H1 (cell line): ENCODE measurements around the gene CDC45. TPM values are rescaled to one million over a fixed set of nuclear protein-coding genes. Genes with fewer than 3 reads are reported as not detected.

ENCODE experiments used
- CTCF ChIA-PET: fragments of 300-600 bp; sonication (Branson Sonifier 250); formaldehyde crosslinking; loops from one replicate; lab custom pipeline; 2021; ENCODE audit not compliant: partially characterized antibody; lab: Charles Lee
- POLR2A ChIA-PET: fragments of 300-600 bp; sonication (Branson Sonifier 250); formaldehyde crosslinking; loops from one replicate; lab custom pipeline; 2021; ENCODE audit warnings: inconsistent platforms; ENCODE audit not compliant: partially characterized antibody; lab: Charles Lee
- DNase-seq, 2 experiments: peaks; one replicate each; pipeline versions ENCODE4 v3.0.0 to v3.0.0-alpha.2; 2010 to 2022; ENCODE audit warnings: low spot score in 2 of 2, low read depth in 1 of 2, mixed read lengths in 1 of 2
- FAIRE-seq: peaks from 2 replicates; lab custom pipeline; 2011; peaks lifted over from hg19 to GRCh38; lab: Jason Lieb, UNC
- H2AFZ ChIP-seq: 2 replicates; pipeline ENCODE4 v1.8.1; 2012; ENCODE audit warnings: low read length, inconsistent platforms
- H2AK5ac ChIP-seq: 2 replicates; pipeline ENCODE4 v1.6.1; 2013; ENCODE audit warnings: low read depth, low read length
- H2BK120ac ChIP-seq: replicated peaks from 2 replicates; pipeline ENCODE3; 2013; ENCODE audit warnings: low read depth, low read length, inconsistent platforms
- H2BK12ac ChIP-seq: 2 replicates; pipeline ENCODE4 v1.6.1; 2013; ENCODE audit warnings: low read depth, low read length
- H2BK15ac ChIP-seq: 2 replicates; pipeline ENCODE4 v1.6.1; 2013; ENCODE audit warnings: low read length
- H2BK20ac ChIP-seq: 2 replicates; pipeline ENCODE4 v1.6.1; 2013; ENCODE audit warnings: low read length
- H2BK5ac ChIP-seq: 2 replicates; pipeline ENCODE4 v1.6.1; 2013; ENCODE audit warnings: low read depth, low read length
- H3K14ac ChIP-seq: 2 replicates; pipeline ENCODE4 v1.6.1; 2013; ENCODE audit warnings: inconsistent platforms; ENCODE audit not compliant: insufficient read length
- H3K18ac ChIP-seq: 2 replicates; pipeline ENCODE4 v1.6.1; 2013; ENCODE audit warnings: low read length; ENCODE audit errors: extremely low read depth
- H3K23ac ChIP-seq: 2 replicates; pipeline ENCODE4 v1.6.1; 2013; ENCODE audit warnings: inconsistent platforms; ENCODE audit not compliant: insufficient read length
- H3K23me2 ChIP-seq: 2 replicates; pipeline ENCODE4 v1.6.1; 2013; ENCODE audit warnings: low read depth, low read length
- H3K27ac ChIP-seq: 2 replicates; pipeline ENCODE4 v1.6.1; 2011; ENCODE audit warnings: low read depth, low read length, inconsistent platforms
- H3K27me3 ChIP-seq, 4 experiments: replicated peaks in 1 of 4; 1 replicate in 1 of 4; 2 replicates in 3 of 4; pipeline versions ENCODE4 v1.6.1 to v1.8.1; 2011 to 2013; ENCODE audit warnings: low read length in 3 of 4, mild to moderate bottlenecking in 3 of 4, inconsistent platforms in 2 of 4, mixed read lengths in 2 of 4, moderate library complexity in 1 of 4; ENCODE audit not compliant: control insufficient read depth in 3 of 4, insufficient read depth in 3 of 4; ENCODE audit errors: extremely low read depth in 1 of 4
- H3K36me3 ChIP-seq, 4 experiments: 2 replicates each; pipeline versions ENCODE4 v1.6.1 to v1.8.1; 2011 to 2013; ENCODE audit warnings: mild to moderate bottlenecking in 4 of 4, low read length in 3 of 4, moderate library complexity in 2 of 4, control low read depth in 1 of 4, inconsistent platforms in 1 of 4; ENCODE audit not compliant: insufficient read depth in 4 of 4, control insufficient read depth in 2 of 4
- H3K4ac ChIP-seq: replicated peaks from 2 replicates; pipeline ENCODE3; 2013; ENCODE audit warnings: low read length, low read depth, mixed read lengths, inconsistent platforms; ENCODE audit not compliant: insufficient read length
- H3K4me1 ChIP-seq, 4 experiments: replicated peaks in 1 of 4; 1 replicate in 1 of 4; 2 replicates in 3 of 4; pipeline versions ENCODE4 v1.6.1 to v1.8.1; 2011 to 2013; ENCODE audit warnings: low read length in 3 of 4, inconsistent platforms in 2 of 4, mixed read lengths in 1 of 4; ENCODE audit not compliant: insufficient read depth in 4 of 4, control insufficient read depth in 3 of 4
- H3K4me2 ChIP-seq, 2 experiments: 2 replicates each; pipeline versions ENCODE4 v1.6.1 to v1.8.1; 2011 to 2013; ENCODE audit warnings: low read depth in 2 of 2, low read length in 2 of 2, control low read depth in 1 of 2, inconsistent platforms in 1 of 2, mild to moderate bottlenecking in 1 of 2; ENCODE audit not compliant: insufficient read depth in 1 of 2
- H3K4me3 ChIP-seq, 4 experiments: fragments of 200-600, 300-600 bp in 1 of 4; sonication (generic), shearing (Covaris generic), sonication (Bioruptor Twin) in 1 of 4; 2 replicates each; pipeline versions ENCODE4 v1.5.1 to v1.8.1; 2011 to 2016; ENCODE audit warnings: low read length in 4 of 4, low read depth in 3 of 4, control low read depth in 2 of 4, inconsistent platforms in 2 of 4, mild to moderate bottlenecking in 2 of 4, mixed read lengths in 1 of 4, moderate library complexity in 1 of 4; ENCODE audit not compliant: insufficient read depth in 2 of 4; ENCODE audit errors: extremely low read depth in 1 of 4
- H3K56ac ChIP-seq: replicated peaks from 2 replicates; pipeline ENCODE3; 2013; ENCODE audit warnings: low read depth, mild to moderate bottlenecking, mixed read lengths, low read length, inconsistent platforms; ENCODE audit not compliant: insufficient read length
- H3K79me1 ChIP-seq: 2 replicates; pipeline ENCODE4 v1.6.1; 2013; ENCODE audit warnings: low read depth, low read length, control low read depth
- H3K79me2 ChIP-seq, 2 experiments: 2 replicates each; pipeline versions ENCODE4 v1.6.1 to v1.8.1; 2012 to 2013; ENCODE audit warnings: low read length in 2 of 2, mild to moderate bottlenecking in 2 of 2, inconsistent platforms in 1 of 2; ENCODE audit not compliant: insufficient read depth in 2 of 2, control insufficient read depth in 1 of 2
- H3K9ac ChIP-seq, 4 experiments: replicated peaks in 1 of 4; 1 replicate in 1 of 4; 2 replicates in 3 of 4; pipeline versions ENCODE4 v1.6.1 to v1.8.1; 2011 to 2013; ENCODE audit warnings: low read depth in 3 of 4, low read length in 3 of 4, control low read depth in 2 of 4, mild to moderate bottlenecking in 2 of 4, moderate library complexity in 2 of 4, inconsistent platforms in 1 of 4; ENCODE audit errors: extremely low read depth in 1 of 4
- H3K9me3 ChIP-seq, 2 experiments: 2 replicates each; pipeline versions ENCODE4 v1.6.1 to v1.8.1; 2012 to 2013; ENCODE audit warnings: mild to moderate bottlenecking in 2 of 2, moderate library complexity in 2 of 2, control low read depth in 1 of 2, inconsistent platforms in 1 of 2, low read depth in 1 of 2, low read length in 1 of 2, mixed read lengths in 1 of 2; ENCODE audit not compliant: insufficient read depth in 2 of 2
- H4K20me1 ChIP-seq, 2 experiments: replicated peaks in 1 of 2; 2 replicates each; pipeline versions ENCODE3 to v1.8.1; 2011 to 2013; ENCODE audit warnings: inconsistent platforms in 2 of 2, low read length in 2 of 2, mild to moderate bottlenecking in 1 of 2; ENCODE audit not compliant: insufficient read depth in 2 of 2, control insufficient read depth in 1 of 2
- H4K5ac ChIP-seq: 2 replicates; pipeline ENCODE4 v1.6.1; 2013; ENCODE audit warnings: low read length, low read depth, mixed read lengths, inconsistent platforms; ENCODE audit not compliant: insufficient read length
- H4K8ac ChIP-seq: 2 replicates; pipeline ENCODE4 v1.8.0; 2013; ENCODE audit warnings: mild to moderate bottlenecking, moderate library complexity, low read length, inconsistent platforms; ENCODE audit not compliant: insufficient read depth; ENCODE audit errors: extremely low read depth
- H4K91ac ChIP-seq: replicated peaks from 2 replicates; pipeline ENCODE3; 2013; ENCODE audit warnings: low read length, mixed read lengths, inconsistent platforms; ENCODE audit not compliant: insufficient read length
- ASH2L ChIP-seq: fragments of 200-600, 300-600 bp; sonication (generic); IDR thresholded peaks from one replicate; pipeline ENCODE4 v1.7.1; 2017; ENCODE audit warnings: low read length
- BRCA1 ChIP-seq: IDR thresholded peaks from 2 replicates; pipeline ENCODE4 v1.6.1; 2012; ENCODE audit warnings: low read depth, low read length, improper control_type of control experiment
- E2F6 ChIP-seq: IDR thresholded peaks from 2 replicates; pipeline ENCODE4 v1.6.1; 2012; ENCODE audit warnings: inconsistent platforms
- EP300 ChIP-seq, 2 experiments: IDR thresholded peaks; 1 replicate in 1 of 2; 2 replicates in 1 of 2; pipeline ENCODE4 v1.6.1; 2011 to 2012; ENCODE audit warnings: low read depth in 2 of 2, low read length in 2 of 2, mild to moderate bottlenecking in 2 of 2, borderline replicate concordance in 1 of 2, inconsistent platforms in 1 of 2, moderate library complexity in 1 of 2
- EZH2 ChIP-seq: fragments of 200-600 bp; sonication (generic); IDR thresholded peaks from 2 replicates; pipeline ENCODE4 v1.7.1; 2012; ENCODE audit warnings: low read depth, mild to moderate bottlenecking, moderate library complexity, low read length, inconsistent platforms; ENCODE audit not compliant: severe bottlenecking
- KDM1A ChIP-seq: fragments of 200-600, 300-600 bp; sonication (generic); IDR thresholded peaks from 2 replicates; pipeline ENCODE4 v1.7.1; 2016; ENCODE audit warnings: mild to moderate bottlenecking, low read length, borderline replicate concordance
- NRF1 ChIP-seq: IDR thresholded peaks from 2 replicates; pipeline ENCODE4 v1.6.1; 2011; ENCODE audit warnings: mild to moderate bottlenecking, low read depth, low read length, improper control_type of control experiment
- POU5F1 ChIP-seq: IDR thresholded peaks from 2 replicates; pipeline ENCODE4 v1.6.1; 2011; ENCODE audit warnings: low read depth, mild to moderate bottlenecking, low read length, moderate library complexity
- SAP30 ChIP-seq: fragments of 300-600 bp; sonication (generic); IDR thresholded peaks from 2 replicates; pipeline ENCODE4 v1.7.1; 2012; ENCODE audit warnings: low read length, moderate library complexity, mild to moderate bottlenecking, inconsistent platforms; ENCODE audit not compliant: insufficient read depth, insufficient replicate concordance
- SIRT6 ChIP-seq: IDR thresholded peaks from one replicate; pipeline ENCODE4 v1.7.1; 2012; ENCODE audit warnings: low read length, inconsistent platforms
- TEAD4 ChIP-seq: IDR thresholded peaks from 2 replicates; pipeline ENCODE4 v1.6.1; 2012; ENCODE audit warnings: low read depth, low read length, inconsistent platforms, mixed read lengths
- YY1 ChIP-seq: IDR thresholded peaks from 2 replicates; pipeline ENCODE4 v1.6.1; 2011; ENCODE audit warnings: low read depth, mild to moderate bottlenecking, low read length
- ZNF274 ChIP-seq: IDR thresholded peaks from 2 replicates; pipeline ENCODE4 v1.7.0; 2012; ENCODE audit warnings: low read length, borderline replicate concordance; ENCODE audit errors: extremely low read depth
- WGBS, 2 experiments: shearing (Covaris generic) in 1 of 2; methylation state at CpG; one replicate each; pipeline versions ENCODE4 v1.1.6 to v1.1.7; 2013 to 2015; ENCODE audit warnings: low lambda C conversion rate in 2 of 2, mixed read lengths in 2 of 2, inconsistent platforms in 1 of 2, low coverage in 1 of 2, missing lambda C conversion rate in 1 of 2; ENCODE audit not compliant: insufficient replicate concordance in 2 of 2, insufficient coverage in 1 of 2, insufficient read length in 1 of 2; ENCODE audit errors: extremely low coverage in 1 of 2, missing lambda C conversion rate in 1 of 2; 5-methylcytosine and 5-hydroxymethylcytosine counted together
- polyA plus RNA-seq, 7 experiments: library from polyadenylated mRNA; depleted of rRNA in 3 of 7; stranded (reverse) in 5 of 7; unstranded in 2 of 7; fragments of >200 nt in 5 of 7; fragments of 200-250 nt in 2 of 7; gene quantifications; 1 replicate in 5 of 7; 2 replicates in 1 of 7; 4 replicates in 1 of 7; pipeline versions ENCODE4 v1.2.1 to v1.2.3, GENCODE V29; 2011 to 2013; ENCODE audit warnings: missing spikeins in 2 of 7, mixed read lengths in 2 of 7
- total RNA-seq: library from RNA; stranded (reverse); fragmentation: NEBNext Ultra II Directional; extraction: Animal tissue kit (Norgen Biotek cat#: 25700); gene quantifications from 2 replicates; pipeline ENCODE4 v1.2.1, GENCODE V29; 2021

CDC45 gene
- total and polyA plus RNA-seq, 2 of the 8 experiments (the other 6 are each of a cell fraction or from before 2014, with no cell fraction given), result 31.9 to 37.7 TPM

- Histone ChIP-seq H3K9me3 (no peaks in the 10 kb centered on the region), H3K4me1 (no peaks in the 10 kb centered on the region; a peak in 1 of 7 replicates), H4K8ac (no peak overlapping the region), H3K23me2 (no peaks in the 10 kb centered on the region), H2AFZ (no peak overlapping the region), H4K91ac (no peak overlapping the region), H3K79me2 (no peaks in the 10 kb centered on the region), H3K9ac (no peak overlapping the region), H3K36me3 (peaks cover 5 to 40% (median 14%) of the 10 kb centered on the region in 4 experiments; a peak in 7 of 8 replicates), H3K79me1 (no peaks in the 10 kb centered on the region), H2BK15ac (no peak overlapping the region), H3K23ac (no peak overlapping the region), H4K5ac (no peak overlapping the region), H2BK5ac (no peak overlapping the region), H3K4ac (no peak overlapping the region), H3K27me3 (no peaks in the 10 kb centered on the region), H2BK120ac (no peak overlapping the region), H2BK12ac (no peak overlapping the region), H3K27ac (no peak overlapping the region), H2BK20ac (no peak overlapping the region), H3K18ac (no peak overlapping the region), H4K20me1 (peaks cover 0 to 7% of the 10 kb centered on the region in 2 experiments), H3K4me3 (no peak overlapping the region), H3K56ac (no peak overlapping the region), H3K14ac (no peak overlapping the region), H2AK5ac (no peak overlapping the region), H3K4me2 (no peak overlapping the region)
- CTCF ChIA-PET, result no interaction called here
- FAIRE-seq (no peak), DNase-seq (no peak)
- 96% methylated on average over 3 of the region's 3 CpGs; no CpG with 5 or more reads in 1 of the 2 experiments for WGBS, 2 experiments
- POLR2A ChIA-PET, result interaction anchor here (1.1 to 1.5 kb wide), 2 partner anchors 12 to 76 kb away, joined by 4 to 5 read pairs; no protein-coding TSS in a partner anchor
- TF ChIP-seq SIRT6, result no peak
- no peak for TF ChIP-seq E2F6
- TF ChIP-seq YY1, result no peak
- TF ChIP-seq ASH2L, result no peak
- no peak for TF ChIP-seq EP300 (IDR thresholded peaks at IDR 0.05; ENCODE audit: borderline replicate concordance in 1 of 2, low read depth in 2 of 2, low read length in 2 of 2)
- TF ChIP-seq EZH2, result no peak
- no peak for TF ChIP-seq KDM1A
- TF ChIP-seq SAP30, result no peak
- TF ChIP-seq ZNF274, result no peak
- no peak for TF ChIP-seq NRF1
- no peak for TF ChIP-seq POU5F1
- TF ChIP-seq TEAD4, result no peak
- no peak for TF ChIP-seq BRCA1
Observed at GRCh38 chr22:19509191-19509590, 29.5 kb downstream of the CDC45 start.
